A673 (cell line): Measurements from ENCODE around the gene SNTG2. TPM values are rescaled to one million over a fixed set of nuclear protein-coding genes. Genes with fewer than 3 reads are reported as not detected.

Experiments used
- BruUV-seq: library from RNA; stranded (reverse); fragments of 400-500 nt; replicated peaks from 2 replicates; lab custom pipeline; 2021; lab: Mats Ljungman, UMichigan
- CTCF ChIA-PET: fragments of 300-600 bp; sonication (Branson Sonifier 250); formaldehyde crosslinking; loops from one replicate; lab custom pipeline; 2022; ENCODE audit warnings: antibody characterized with exemption; lab: Charles Lee
- POLR2A ChIA-PET: fragments of 300-600 bp; sonication (Branson Sonifier 250); formaldehyde crosslinking; loops from one replicate; lab custom pipeline; 2022; ENCODE audit warnings: antibody characterized with exemption; ENCODE audit not compliant: low non-redundant PET; lab: Charles Lee
- DNase-seq: peaks from one replicate; pipeline ENCODE4 v3.0.0-alpha.2; 2015; ENCODE audit warnings: low spot score
- H3K27ac ChIP-seq: fragments of 200-600 bp; sonication (generic); 2 replicates; pipeline ENCODE4 v1.5.1; 2016; ENCODE audit warnings: mixed run types, low read depth, mild to moderate bottlenecking, mixed read lengths, antibody characterized with exemption, low read length; ENCODE audit not compliant: poor library complexity, severe bottlenecking
- H3K27me3 ChIP-seq: fragments of 200-600 bp; sonication (generic); replicated peaks from 2 replicates; pipeline ENCODE4 v1.6.1; 2017; ENCODE audit warnings: mixed run types, low read depth, mild to moderate bottlenecking, mixed read lengths, antibody characterized with exemption, low read length; ENCODE audit not compliant: insufficient read depth, poor library complexity
- H3K36me3 ChIP-seq: fragments of 200-600 bp; sonication (generic); 2 replicates; pipeline ENCODE4 v1.6.1; 2016; ENCODE audit warnings: mixed run types, mild to moderate bottlenecking, mixed read lengths, antibody characterized with exemption, low read length; ENCODE audit not compliant: insufficient read depth, poor library complexity, severe bottlenecking
- H3K4me1 ChIP-seq: fragments of 200-600 bp; sonication (generic); 2 replicates; pipeline ENCODE4 v1.6.1; 2017; ENCODE audit warnings: mixed run types, mild to moderate bottlenecking, mixed read lengths, antibody characterized with exemption, low read length; ENCODE audit not compliant: insufficient read depth, poor library complexity, severe bottlenecking
- H3K4me3 ChIP-seq: fragments of 200-600 bp; sonication (generic); 2 replicates; pipeline ENCODE4 v1.5.1; 2016; ENCODE audit warnings: low read depth, mixed run types, mild to moderate bottlenecking, mixed read lengths, low read length; ENCODE audit not compliant: poor library complexity, severe bottlenecking
- H3K9me3 ChIP-seq: fragments of 200-600 bp; sonication (generic); 2 replicates; pipeline ENCODE4 v1.6.1; 2016; ENCODE audit warnings: mixed run types, low read depth, mild to moderate bottlenecking, mixed read lengths, antibody characterized with exemption, low read length; ENCODE audit not compliant: poor library complexity, severe bottlenecking
- CTCF ChIP-seq: fragments of 300-800, 200-600 bp; sonication (generic); conservative IDR thresholded peaks from 2 replicates; pipeline ENCODE4 v1.5.1; 2017; ENCODE audit warnings: low read depth, mild to moderate bottlenecking, antibody characterized with exemption, low read length, moderate library complexity, mixed read lengths
- EZH2 ChIP-seq: fragments of 200-600 bp; sonication (generic); IDR thresholded peaks from 2 replicates; pipeline ENCODE4 v1.6.1; 2017; ENCODE audit warnings: borderline replicate concordance, low read depth, mild to moderate bottlenecking, mixed read lengths, antibody characterized with exemption, low read length; ENCODE audit not compliant: poor library complexity, severe bottlenecking
- intact Hi-C: fragments of 100-400 bp; cut with micrococcal nuclease; formaldehyde crosslinking; loops from one replicate; pipeline ENCODE4 v1.10.0; 2022; ENCODE audit not compliant: unreplicated experiment
- total RNA-seq: library from RNA; stranded (reverse); gene quantifications from 2 replicates; pipeline ENCODE4 v1.2.3, GENCODE V29; 2021

The SNTG2 gene
- total RNA-seq, 1 experiment from 2014 or later = 3.7 TPM

DNA sequence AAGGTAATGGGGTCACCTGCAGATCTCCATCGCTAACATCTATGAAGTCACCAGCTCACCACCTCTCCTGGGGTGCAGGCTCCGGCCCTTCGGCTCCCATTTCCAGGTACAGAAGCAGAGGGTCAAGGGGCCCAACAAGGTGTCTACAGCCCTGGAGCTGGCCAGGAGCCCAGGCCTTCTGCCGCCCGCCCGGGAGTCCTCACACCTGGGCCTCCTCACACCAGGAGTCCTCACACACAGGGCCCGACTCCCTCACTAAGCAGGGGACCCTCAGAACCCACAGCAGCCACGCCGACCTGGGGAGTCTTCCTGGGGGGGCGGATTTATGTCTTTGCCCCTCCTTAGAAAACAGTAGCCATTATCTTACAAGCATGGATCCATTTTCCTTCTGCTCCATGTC lies 419.3 kb downstream of the SNTG2 start:
- POLR2A ChIA-PET = no interaction called here
- Histone ChIP-seq H3K4me1 (peaks cover 24% of the 10 kb centered on the region), H3K9me3 (no peaks in the 10 kb centered on the region), H3K36me3 (no peaks in the 10 kb centered on the region), H3K27me3 (no peaks in the 10 kb centered on the region), H3K4me3 (no peak overlapping the region), H3K27ac (no peak overlapping the region)
- TF ChIP-seq CTCF = no peak
- TF ChIP-seq EZH2 = no peak
- DNase-seq = no peak
- CTCF ChIA-PET = no interaction called here
- intact Hi-C loops = no loop called here
- BruUV-seq = no TSS peak

- TF ChIP-seq CTCF (no peak), EZH2 (no peak)
- no peaks in the 10 kb centered on the region for H3K36me3 ChIP-seq
- no peaks in the 10 kb centered on the region for H3K27me3 ChIP-seq
- peaks cover 23% of the 10 kb centered on the region for H3K4me1 ChIP-seq
- POLR2A ChIA-PET = no interaction called here
- H3K27ac ChIP-seq = no peak overlapping the region
- CTCF ChIA-PET = no interaction called here
- BruUV-seq = no TSS peak
- H3K4me3 ChIP-seq = no peak overlapping the region
- H3K9me3 ChIP-seq = no peaks in the 10 kb centered on the region
- DNase-seq = no peak
- intact Hi-C loops = no loop called here
These were observed 419.8 kb downstream of the SNTG2 start for GRCh38 chr2:1370461-1370860.

DNA sequence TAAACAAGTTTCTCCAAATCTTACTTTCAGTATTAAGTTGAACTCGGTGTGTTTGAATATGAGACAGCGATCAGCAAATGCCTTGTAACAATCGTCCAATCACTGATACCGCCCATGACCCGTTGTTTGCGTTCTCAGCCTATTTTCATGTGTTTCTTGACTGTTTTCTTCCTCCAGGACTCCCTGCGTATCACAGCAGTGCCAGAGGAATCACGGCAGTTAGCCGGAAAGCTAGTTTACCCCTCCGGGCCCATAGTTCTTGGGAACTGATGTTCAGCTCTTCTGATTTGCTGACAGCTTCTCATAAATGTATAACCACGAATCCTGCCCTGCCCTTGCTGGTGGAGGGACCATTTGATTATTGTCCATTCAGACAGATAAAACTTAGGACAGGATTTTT lies 420.4 kb downstream of the SNTG2 start:
- no peak for TF ChIP-seq EZH2
- TF ChIP-seq CTCF = no peak
- Histone ChIP-seq H3K4me3 (no peak overlapping the region), H3K27ac (no peak overlapping the region), H3K36me3 (no peaks in the 10 kb centered on the region), H3K9me3 (no peaks in the 10 kb centered on the region), H3K4me1 (peaks cover 17% of the 10 kb centered on the region), H3K27me3 (no peaks in the 10 kb centered on the region)
- intact Hi-C loops = no loop called here
- ChIA-PET POLR2A (no interaction called here), CTCF (no interaction called here)
- DNase-seq = no peak
- no TSS peak for BruUV-seq
